ENCODE results near the gene RUNX1. TPM values are rescaled to one million over a fixed set of nuclear protein-coding genes. Genes with fewer than 3 reads are reported as not detected.

The RUNX1 gene
- total and polyA plus RNA-seq, 2 donors (not counting 3 experiments of a cell fraction or from before 2014, with no cell fraction given): 4.6 to 17.9 TPM

DNA sequence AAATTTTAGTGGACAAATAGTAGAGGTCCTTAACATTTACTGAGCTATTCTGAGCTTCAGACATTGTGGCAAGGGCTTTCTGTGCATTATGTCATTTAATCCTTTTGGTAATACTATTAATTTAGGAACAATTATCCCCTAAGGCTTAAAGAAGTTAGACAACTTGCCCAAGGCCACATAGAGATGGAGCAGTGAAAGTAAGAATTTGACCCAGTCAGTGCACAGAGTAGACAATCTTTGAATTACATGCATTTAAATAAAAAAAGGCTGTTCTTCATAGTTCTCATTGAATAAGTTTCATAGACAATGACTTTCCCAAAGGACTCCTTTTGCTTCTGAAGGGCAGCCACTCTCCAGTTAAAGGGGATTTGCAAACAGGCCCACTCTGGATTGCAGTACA lies 142.7 kb downstream of the RUNX1 start:
- Histone ChIP-seq H3K4me1 (ENCODE audit: control insufficient read depth, extremely low read depth, insufficient read depth, low read length) (no peaks in the 10 kb centered on the region), H2AFZ (ENCODE audit: low read depth, low read length) (no peak overlapping the region), H3K9me1 (replicated peaks; ENCODE audit: control insufficient read depth, extremely low read depth, insufficient read depth, low read length) (no peaks in the 10 kb centered on the region), H4K20me1 (replicated peaks; ENCODE audit: control insufficient read depth, extremely low read depth, insufficient read depth, low read length) (no peaks in the 10 kb centered on the region), H3K27me3 (ENCODE audit: control insufficient read depth in 2 of 2, insufficient read depth in 2 of 2, low read length in 2 of 2) (peaks cover 36 to 70% of the 10 kb centered on the region in 2 experiments), H3K79me2 (ENCODE audit: control insufficient read depth, insufficient read depth, low read length) (no peaks in the 10 kb centered on the region), H3K9me3 (replicated peaks; ENCODE audit: control insufficient read depth, insufficient read depth, low read length) (no peaks in the 10 kb centered on the region), H3K9ac (replicated peaks; ENCODE audit: extremely low read depth, insufficient read depth, low read length) (no peak overlapping the region), H3K27ac (ENCODE audit: insufficient read depth, low read depth, low read length) (no peak overlapping the region), H3K36me3 (ENCODE audit: control insufficient read depth in 2 of 2, extremely low read depth in 1 of 2, insufficient read depth in 2 of 2, low read length in 2 of 2) (no peaks in the 10 kb centered on the region), H3K4me3 (replicated peaks in 1 of 3; ENCODE audit: insufficient read depth in 1 of 3, low read depth in 1 of 3, low read length in 3 of 3) (no peak overlapping the region), H3K4me2 (ENCODE audit: insufficient read depth, low read length) (no peak overlapping the region)
- no peak for TF ChIP-seq EZH2 (IDR thresholded peaks at IDR 0.05; ENCODE audit: borderline replicate concordance, low read depth, low read length, severe bottlenecking)
- TF ChIP-seq, protein P1, sequence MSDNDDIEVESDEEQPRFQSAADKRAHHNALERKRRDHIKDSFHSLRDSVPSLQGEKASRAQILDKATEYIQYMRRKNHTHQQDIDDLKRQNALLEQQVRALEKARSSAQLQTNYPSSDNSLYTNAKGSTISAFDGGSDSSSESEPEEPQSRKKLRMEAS (IDR thresholded peaks at IDR 0.05; ENCODE audit: insufficient read depth, insufficient read length): no peak
- TF ChIP-seq JUN (IDR thresholded peaks at IDR 0.05; ENCODE audit: borderline replicate concordance, insufficient read depth, insufficient read length, low read depth): no peak
- TF ChIP-seq POLR2AphosphoS5 (IDR thresholded peaks at IDR 0.05; ENCODE audit: insufficient read depth, low read depth, low read length): no peak
- TF ChIP-seq POLR2A (IDR thresholded peaks at IDR 0.05; ENCODE audit: low read depth, low read length): no peak
- no peak for TF ChIP-seq MYC (IDR thresholded peaks at IDR 0.05; ENCODE audit: low read depth, low read length)
- TF ChIP-seq, protein P2, sequence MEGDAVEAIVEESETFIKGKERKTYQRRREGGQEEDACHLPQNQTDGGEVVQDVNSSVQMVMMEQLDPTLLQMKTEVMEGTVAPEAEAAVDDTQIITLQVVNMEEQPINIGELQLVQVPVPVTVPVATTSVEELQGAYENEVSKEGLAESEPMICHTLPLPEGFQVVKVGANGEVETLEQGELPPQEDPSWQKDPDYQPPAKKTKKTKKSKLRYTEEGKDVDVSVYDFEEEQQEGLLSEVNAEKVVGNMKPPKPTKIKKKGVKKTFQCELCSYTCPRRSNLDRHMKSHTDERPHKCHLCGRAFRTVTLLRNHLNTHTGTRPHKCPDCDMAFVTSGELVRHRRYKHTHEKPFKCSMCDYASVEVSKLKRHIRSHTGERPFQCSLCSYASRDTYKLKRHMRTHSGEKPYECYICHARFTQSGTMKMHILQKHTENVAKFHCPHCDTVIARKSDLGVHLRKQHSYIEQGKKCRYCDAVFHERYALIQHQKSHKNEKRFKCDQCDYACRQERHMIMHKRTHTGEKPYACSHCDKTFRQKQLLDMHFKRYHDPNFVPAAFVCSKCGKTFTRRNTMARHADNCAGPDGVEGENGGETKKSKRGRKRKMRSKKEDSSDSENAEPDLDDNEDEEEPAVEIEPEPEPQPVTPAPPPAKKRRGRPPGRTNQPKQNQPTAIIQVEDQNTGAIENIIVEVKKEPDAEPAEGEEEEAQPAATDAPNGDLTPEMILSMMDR (IDR thresholded peaks at IDR 0.05; ENCODE audit: extremely low read depth in 1 of 2, insufficient read depth in 1 of 2, low read depth in 1 of 2, low read length in 2 of 2): no peak
- no peak for TF ChIP-seq GATA2 (IDR thresholded peaks at IDR 0.05; ENCODE audit: insufficient read depth, insufficient read length, low read depth, low read length)
- no peak for TF ChIP-seq FOS (IDR thresholded peaks at IDR 0.05; ENCODE audit: borderline replicate concordance, insufficient read depth, low read length)
- ChIA-PET POLR2A (no interaction called here), CTCF (interaction anchor here (1.2 kb wide), 1 partner anchor 41 kb away, joined by 4 read pairs; no protein-coding TSS in a partner anchor)
- DNase-seq (ENCODE audit: low read depth, low spot score) (no peak), FAIRE-seq (no peak)
- intact Hi-C loops (cut with micrococcal nuclease): no loop called here
- BruUV-seq (replicated peaks): no TSS peak
- dilution Hi-C loops (cut with MboI; ENCODE audit: extremely low pct_ligation_motif_present, low sequenced_read_pairs): no loop called here

Measured in endothelial cell of umbilical vein (primary cell).